Esophagus squamous epithelium (tissue), 5 donors: ENCODE results near the gene PKN3. TPM values are rescaled to one million over a fixed set of nuclear protein-coding genes. Genes with fewer than 3 reads are reported as not detected.

Source experiments
- DNase-seq: peaks from one replicate; lab custom pipeline; 2025; lab: John Stamatoyannopoulos, UW
- H3K27ac ChIP-seq, 4 donors: fragments of 200-600 bp; sonication (generic); one replicate each; pipeline ENCODE4 v1.5.1; 2016 to 2019; ENCODE audit warnings: mild to moderate bottlenecking in 1 of 4
- H3K27me3 ChIP-seq, 4 donors: fragments of 200-600 bp; sonication (generic); 1 replicate in 3 of 4; 2 replicates in 1 of 4; pipeline versions ENCODE4 v1.5.1 to v1.6.0; 2017 to 2021; ENCODE audit warnings: antibody characterized with exemption in 1 of 4
- H3K36me3 ChIP-seq, 3 donors: fragments of 200-600 bp; sonication (generic); one replicate each; pipeline ENCODE4 v1.5.1; 2016 to 2019
- H3K4me1 ChIP-seq, 3 donors: fragments of 200-600 bp; sonication (generic); one replicate each; pipeline ENCODE4 v1.5.1; 2017 to 2019
- H3K4me3 ChIP-seq, 4 donors: fragments of 200-600 bp; sonication (generic); 1 replicate in 3 of 4; 2 replicates in 1 of 4; pipeline ENCODE4 v1.5.1; 2016 to 2019; ENCODE audit warnings: mild to moderate bottlenecking in 2 of 4, moderate library complexity in 1 of 4
- H3K9me3 ChIP-seq, 3 donors: fragments of 200-600 bp; sonication (generic); one replicate each; pipeline ENCODE4 v1.5.1; 2016 to 2019
- POLR2A ChIP-seq, 4 donors: fragments of 450-650 bp; IDR thresholded peaks; one replicate each; pipeline ENCODE4 v1.6.1; 2017; ENCODE audit warnings: antibody characterized with exemption in 4 of 4, mild to moderate bottlenecking in 4 of 4, moderate library complexity in 3 of 4
- WGBS, 2 donors: methylation state at CpG; one replicate each; pipeline ENCODE4 v1.1.5; 2018; 5-methylcytosine and 5-hydroxymethylcytosine counted together
- intact Hi-C: fragments of 100-400 bp; cut with DNase I; formaldehyde crosslinking; loops from one replicate; pipeline ENCODE4 v1.15.0; 2022
- total RNA-seq, 4 donors: library from RNA; depleted of rRNA; stranded (reverse); fragments of >200 nt; gene quantifications; one replicate each; pipeline ENCODE4 v1.1.0, GENCODE V29; 2016
- TF ChIP-seq, protein P1 (sequence below), 6 experiments: fragments of 450-650 bp in 4 of 6; fragments of 200-600 bp in 2 of 6; sonication (generic) in 2 of 6; IDR thresholded peaks; one replicate each; pipeline ENCODE4 v1.5.1; 2016 to 2019; ENCODE audit warnings: antibody characterized with exemption in 6 of 6, mild to moderate bottlenecking in 4 of 6, moderate library complexity in 4 of 6
- donor health status: DM: yes; HTN: yes; CAD: no.

Gene PKN3
- total RNA-seq, 4 donors from 2014 or later = 2.3 to 6.2 (median 3.2) TPM

GRCh38 chr9:128722380-128723351 lies 20.4 kb downstream of the PKN3 start:
- Histone ChIP-seq H3K27me3 (no peaks in the 10 kb centered on the region), H3K4me3 (peak overlapping the region in 2 of 4 donors; percentile 64 to 83), H3K4me1 (peaks cover 14 to 36% (median 14%) of the 10 kb centered on the region in 3 donors), H3K9me3 (no peaks in the 10 kb centered on the region), H3K36me3 (peaks cover 0 to 25% (median 5%) of the 10 kb centered on the region in 3 donors), H3K27ac (peak overlapping the region; percentile 84 to 92 (median 89))
- 31 to 53% methylated on average over 4 to 9 of the region's 9 CpGs for WGBS, 2 donors
- intact Hi-C loops = no loop called here
- no peak for TF ChIP-seq POLR2A (IDR thresholded peaks at IDR 0.05)
- TF ChIP-seq, protein P1, sequence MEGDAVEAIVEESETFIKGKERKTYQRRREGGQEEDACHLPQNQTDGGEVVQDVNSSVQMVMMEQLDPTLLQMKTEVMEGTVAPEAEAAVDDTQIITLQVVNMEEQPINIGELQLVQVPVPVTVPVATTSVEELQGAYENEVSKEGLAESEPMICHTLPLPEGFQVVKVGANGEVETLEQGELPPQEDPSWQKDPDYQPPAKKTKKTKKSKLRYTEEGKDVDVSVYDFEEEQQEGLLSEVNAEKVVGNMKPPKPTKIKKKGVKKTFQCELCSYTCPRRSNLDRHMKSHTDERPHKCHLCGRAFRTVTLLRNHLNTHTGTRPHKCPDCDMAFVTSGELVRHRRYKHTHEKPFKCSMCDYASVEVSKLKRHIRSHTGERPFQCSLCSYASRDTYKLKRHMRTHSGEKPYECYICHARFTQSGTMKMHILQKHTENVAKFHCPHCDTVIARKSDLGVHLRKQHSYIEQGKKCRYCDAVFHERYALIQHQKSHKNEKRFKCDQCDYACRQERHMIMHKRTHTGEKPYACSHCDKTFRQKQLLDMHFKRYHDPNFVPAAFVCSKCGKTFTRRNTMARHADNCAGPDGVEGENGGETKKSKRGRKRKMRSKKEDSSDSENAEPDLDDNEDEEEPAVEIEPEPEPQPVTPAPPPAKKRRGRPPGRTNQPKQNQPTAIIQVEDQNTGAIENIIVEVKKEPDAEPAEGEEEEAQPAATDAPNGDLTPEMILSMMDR (IDR thresholded peaks at IDR 0.05) = no peak
- DNase-seq = no peak

DNA sequence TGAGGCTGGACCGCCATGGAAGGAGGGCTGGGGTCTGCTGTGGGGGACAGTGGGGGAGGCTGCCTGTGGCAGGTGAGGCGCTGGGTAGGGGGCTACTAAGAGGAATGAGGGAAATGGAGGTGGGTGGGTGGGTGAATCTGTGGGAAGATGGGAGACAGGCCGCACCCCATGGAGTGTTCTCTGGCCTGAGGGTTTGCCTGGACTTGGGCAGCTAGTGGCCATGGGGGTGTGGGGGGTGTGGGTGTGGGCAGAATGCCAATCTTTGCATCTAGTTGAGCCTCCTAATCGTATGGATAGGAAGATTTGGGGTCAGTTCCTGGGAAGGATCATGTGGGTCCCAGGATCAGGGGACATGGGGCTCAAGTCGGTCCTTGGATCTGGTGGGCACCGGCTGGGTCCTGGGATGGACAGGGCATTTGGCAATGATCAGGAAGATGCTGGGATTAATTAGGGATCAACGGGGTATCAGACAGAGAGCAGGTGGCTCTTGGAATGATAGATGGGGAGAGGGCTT lies 21.1 kb downstream of the PKN3 start:
- Histone ChIP-seq H3K36me3 (peaks cover 0 to 25% (median 5%) of the 10 kb centered on the region in 3 donors), H3K4me1 (peaks cover 14 to 36% (median 14%) of the 10 kb centered on the region in 3 donors), H3K27me3 (no peaks in the 10 kb centered on the region), H3K27ac (peak overlapping the region; percentile 84 to 92 (median 89)), H3K9me3 (no peaks in the 10 kb centered on the region), H3K4me3 (peak overlapping the region; percentile 62 to 83 (median 66))
- TF ChIP-seq, protein P1 (IDR thresholded peaks at IDR 0.05) = no peak
- no peak for TF ChIP-seq POLR2A (IDR thresholded peaks at IDR 0.05)
- intact Hi-C loops = no loop called here
- 23 to 24% methylated on average over 7 of the region's 7 CpGs for WGBS, 2 donors
- DNase-seq = no peak

- Histone ChIP-seq H3K9me3 (no peaks in the 10 kb centered on the region), H3K4me3 (peak within 1 kb of the TSS; percentile 62 to 83 (median 66)), H3K36me3 (peaks cover 0 to 25% (median 5%) of the 10 kb centered on the region in 3 donors), H3K27me3 (no peaks in the 10 kb centered on the region), H3K27ac (peak within 1 kb of the TSS; percentile 84 to 92 (median 89)), H3K4me1 (peaks cover 14 to 36% (median 14%) of the 10 kb centered on the region in 3 donors)
- peak; percentile 97 for DNase-seq
- intact Hi-C loops = no loop called here
- WGBS, 2 donors = 0 to 4% methylated on average over 5 to 27 of the region's 68 CpGs
- TF ChIP-seq, protein P1 (IDR thresholded peaks at IDR 0.05) = peak in 1 of 6 experiments; percentile 40
- peak in 3 of 4 donors; percentile 66 to 89 (median 88) for TF ChIP-seq POLR2A (IDR thresholded peaks at IDR 0.05)
These were observed 21.8 kb downstream of the PKN3 start, which contains the start of gene ZDHHC12 for GRCh38 chr9:128723866-128724743. TSS of gene ZDHHC12 (minus strand) at chr9:128724127. CDS start at chr9:128724093, 34 bp downstream.

- Histone ChIP-seq H3K36me3 (peaks cover 0 to 25% (median 5%) of the 10 kb centered on the region in 3 donors), H3K27ac (peak overlapping the region; percentile 84 to 92 (median 89)), H3K27me3 (no peaks in the 10 kb centered on the region), H3K4me3 (peak overlapping the region; percentile 62 to 83 (median 66)), H3K4me1 (peaks cover 14 to 31% (median 14%) of the 10 kb centered on the region in 3 donors), H3K9me3 (no peaks in the 10 kb centered on the region)
- intact Hi-C loops = no loop called here
- 5 to 20% methylated on average over 6 to 9 of the region's 10 CpGs for WGBS, 2 donors
- TF ChIP-seq, protein P1 (IDR thresholded peaks at IDR 0.05) = peak in 1 of 6 experiments; percentile 8
- TF ChIP-seq POLR2A (IDR thresholded peaks at IDR 0.05) = no peak
- DNase-seq = no peak
These were observed 22.5 kb downstream of the PKN3 start for GRCh38 chr9:128724744-128725211.
